ENCODE data around the gene FOXS1.

The FOXS1 gene

GRCh38 chr20:31860390-31861134 is 15.2 kb upstream of the FOXS1 start:
- no peak for DNase-seq

- no peak for DNase-seq
Measured at GRCh38 chr20:31859998-31860380, 14.6 kb upstream of the FOXS1 start.

GRCh38 chr20:31859266-31859997 is 14.0 kb upstream of the FOXS1 start:
- DNase-seq: no peak

- no peak for DNase-seq
Measured at GRCh38 chr20:31858760-31859083, 13.3 kb upstream of the FOXS1 start.

- no peak for DNase-seq
Measured at GRCh38 chr20:31857861-31858759, 12.7 kb upstream of the FOXS1 start.

- DNase-seq: no peak
Measured at GRCh38 chr20:31856516-31856915, 11.1 kb upstream of the FOXS1 start.

- no peak for DNase-seq
Measured at GRCh38 chr20:31853481-31853880, 8.1 kb upstream of the FOXS1 start.

GRCh38 chr20:31851240-31851955 is 6.0 kb upstream of the FOXS1 start:
- DNase-seq: no peak

- DNase-seq: no peak
Measured at GRCh38 chr20:31849306-31849930, 4.0 kb upstream of the FOXS1 start.

GRCh38 chr20:31848088-31848999 is 2.9 kb upstream of the FOXS1 start:
- no peak for DNase-seq

- DNase-seq: no peak
Measured at GRCh38 chr20:31846793-31847138, 1.4 kb upstream of the FOXS1 start.

- no peak for DNase-seq
Measured at GRCh38 chr20:31844737-31845299, 586 bp downstream of the FOXS1 start.

- DNase-seq: no peak
Measured at GRCh38 chr20:31843881-31844280, 1.5 kb downstream of the FOXS1 start.

GRCh38 chr20:31843288-31843687 is 2.1 kb downstream of the FOXS1 start:
- no peak for DNase-seq

GRCh38 chr20:31842471-31843157 is 2.8 kb downstream of the FOXS1 start:
- no peak for DNase-seq

GRCh38 chr20:31841928-31842327 is 3.5 kb downstream of the FOXS1 start:
- DNase-seq: no peak

- no peak for DNase-seq
Measured at GRCh38 chr20:31840906-31841816, 4.2 kb downstream of the FOXS1 start.

- DNase-seq: no peak
Measured at GRCh38 chr20:31839782-31840487, 5.5 kb downstream of the FOXS1 start.
